H1 (cell line): Measurements from ENCODE around the gene BDKRB1. TPM values are rescaled to one million over a fixed set of nuclear protein-coding genes. Genes with fewer than 3 reads are reported as not detected.

Source experiments
- CHD1 ChIP-seq: IDR thresholded peaks from 2 replicates; pipeline ENCODE4 v1.6.1; 2012; ENCODE audit warnings: low read depth, low read length, improper control_type of control experiment
- EGR1 ChIP-seq: IDR thresholded peaks from 2 replicates; pipeline ENCODE4 v1.6.1; 2011; ENCODE audit warnings: low read depth, low read length, borderline replicate concordance
- JUND ChIP-seq: IDR thresholded peaks from 2 replicates; pipeline ENCODE4 v1.6.1; 2011; ENCODE audit warnings: mild to moderate bottlenecking, improper control_type of control experiment, low read length
- MAFK ChIP-seq: IDR thresholded peaks from 2 replicates; pipeline ENCODE4 v1.6.1; 2012; ENCODE audit warnings: low read depth, mild to moderate bottlenecking, improper control_type of control experiment, low read length
- TAF7 ChIP-seq: optimal IDR thresholded peaks from 2 replicates; pipeline ENCODE3; 2011; ENCODE audit warnings: low read depth, mild to moderate bottlenecking, inconsistent platforms, low read length, moderate library complexity, borderline replicate concordance
- polyA plus RNA-seq, 7 experiments: library from polyadenylated mRNA; depleted of rRNA in 3 of 7; stranded (reverse) in 5 of 7; unstranded in 2 of 7; fragments of >200 nt in 5 of 7; fragments of 200-250 nt in 2 of 7; gene quantifications; 1 replicate in 5 of 7; 2 replicates in 1 of 7; 4 replicates in 1 of 7; pipeline versions ENCODE4 v1.2.1 to v1.2.3, GENCODE V29; 2011 to 2013; ENCODE audit warnings: missing spikeins in 2 of 7, mixed read lengths in 2 of 7
- total RNA-seq: library from RNA; stranded (reverse); fragmentation: NEBNext Ultra II Directional; extraction: Animal tissue kit (Norgen Biotek cat#: 25700); gene quantifications from 2 replicates; pipeline ENCODE4 v1.2.1, GENCODE V29; 2021

BDKRB1 gene
- total and polyA plus RNA-seq, 2 of the 8 experiments (the other 6 are each of a cell fraction or from before 2014, with no cell fraction given): 0.27 TPM; not detected in 1

GRCh38 chr14:96273629-96274028 lies 17.6 kb downstream of the BDKRB1 start (continued):
- TF ChIP-seq TAF7 (no peak), JUND (no peak), EGR1 (no peak), CHD1 (no peak), MAFK (no peak)
